ENCODE data around the gene TSPAN12.

TSPAN12 gene

DNA sequence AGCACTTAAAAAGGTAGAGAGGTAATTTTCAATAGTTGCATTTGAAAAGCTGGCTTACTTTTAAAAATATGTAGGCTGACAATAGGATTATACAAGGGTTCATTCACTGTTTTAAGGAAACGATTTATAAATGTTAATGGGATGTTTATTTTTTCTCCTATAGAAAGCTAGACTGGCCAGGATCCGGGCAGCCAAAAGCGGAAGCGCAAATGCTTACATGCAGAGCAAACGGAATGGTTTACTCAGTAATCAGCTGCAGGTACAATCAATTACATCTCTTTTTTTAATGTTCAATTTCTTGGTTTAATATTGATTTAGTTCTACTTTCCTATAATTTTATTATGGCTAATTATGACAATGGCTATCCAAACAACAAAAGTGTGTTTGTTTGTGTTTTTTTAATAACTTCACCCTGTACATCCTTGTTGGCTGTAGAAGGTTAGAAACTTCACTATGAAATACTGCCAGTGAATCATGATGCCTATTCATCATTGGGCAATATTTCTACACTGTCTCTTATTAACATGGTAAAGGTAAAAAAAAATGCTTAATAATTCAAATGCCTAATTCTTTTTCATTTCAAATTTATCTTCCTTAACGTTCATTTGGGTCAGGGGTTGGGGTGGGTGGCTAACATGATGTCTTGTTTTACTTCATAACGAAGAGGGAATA lies 116.4 kb downstream of the TSPAN12 start:
- DNase-seq, result no peak

DNA sequence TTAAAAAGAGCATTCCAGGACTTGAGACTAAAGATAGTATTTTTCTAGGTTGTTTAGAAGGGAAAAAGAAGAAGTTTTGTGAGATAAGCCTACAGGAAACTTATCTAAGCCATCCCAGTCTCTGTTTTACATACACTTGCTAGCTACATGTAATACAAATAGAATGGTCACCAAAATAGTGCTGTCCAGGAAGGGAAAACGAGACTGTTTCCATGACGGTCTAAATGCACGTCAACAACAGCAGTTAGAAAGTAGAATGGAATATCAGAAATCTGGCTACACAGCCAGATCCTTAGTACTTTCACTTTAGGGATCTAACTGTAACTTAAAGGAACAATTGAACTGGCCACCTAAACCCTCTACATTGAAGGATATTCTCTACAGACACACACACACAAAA lies 117.6 kb downstream of the TSPAN12 start:
- no peak for DNase-seq

DNA sequence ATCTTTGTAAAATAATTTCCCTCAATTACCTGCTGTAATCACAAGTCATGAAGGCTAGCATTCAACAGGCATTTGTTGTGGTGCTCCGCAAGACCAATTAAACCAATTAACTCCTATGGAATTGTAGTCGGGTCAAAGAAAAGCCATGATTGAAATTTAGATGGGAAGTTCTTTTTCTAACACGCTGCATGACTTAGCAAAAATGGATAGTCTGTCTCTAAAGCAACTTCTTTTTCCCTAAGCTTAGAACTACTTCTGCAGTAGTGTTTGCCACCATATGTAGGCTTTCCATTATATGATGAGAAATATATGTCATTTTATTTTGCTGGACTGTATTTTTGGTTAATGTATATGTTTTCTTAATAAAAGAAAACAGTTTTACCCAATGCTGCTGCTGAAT lies 119.1 kb downstream of the TSPAN12 start:
- no peak for DNase-seq
